Measurements from ENCODE around the gene PPL. TPM values are rescaled to one million over a fixed set of nuclear protein-coding genes. Genes with fewer than 3 reads are reported as not detected.

The PPL gene
- total RNA-seq, 1 donor from 2014 or later = 4.7 TPM

Other genes with a start within 250 kb of the PPL start
- 34.3 TPM for gene NUDT16L1, start 243.6 kb downstream of the PPL start, total RNA-seq (ENCODE audit: unreplicated experiment)
- 43.5 TPM for gene ANKS3, start 202.9 kb downstream of the PPL start, total RNA-seq (ENCODE audit: unreplicated experiment)
- 0.59 TPM for gene DNAAF8, start 202.6 kb downstream of the PPL start, total RNA-seq (ENCODE audit: unreplicated experiment)
- 19.8 TPM for gene ZNF500, start 170.0 kb downstream of the PPL start, total RNA-seq (ENCODE audit: unreplicated experiment)
- gene SEPTIN12, start 148.8 kb downstream of the PPL start, total RNA-seq (ENCODE audit: unreplicated experiment) = 0.96 TPM
- not detected for gene SMIM22, start 141.8 kb downstream of the PPL start, total RNA-seq (ENCODE audit: unreplicated experiment)
- gene ROGDI, start 134.5 kb downstream of the PPL start, total RNA-seq (ENCODE audit: unreplicated experiment) = 113 TPM
- 133 TPM for gene GLYR1, start 89.9 kb downstream of the PPL start, total RNA-seq (ENCODE audit: unreplicated experiment)
- gene UBN1, start 89.7 kb downstream of the PPL start, total RNA-seq (ENCODE audit: unreplicated experiment) = 34.3 TPM
- 3.1 TPM for gene SEC14L5, start 21.2 kb upstream of the PPL start, total RNA-seq (ENCODE audit: unreplicated experiment)
- 9.7 TPM for gene NAGPA, start 96.8 kb upstream of the PPL start, total RNA-seq (ENCODE audit: unreplicated experiment)
- gene C16orf89, start 128.8 kb upstream of the PPL start, total RNA-seq (ENCODE audit: unreplicated experiment) = not detected
- gene ALG1, start 134.7 kb upstream of the PPL start, total RNA-seq (ENCODE audit: unreplicated experiment) = 18.8 TPM
- 12.9 TPM for gene EEF2KMT, start 160.6 kb upstream of the PPL start, total RNA-seq (ENCODE audit: unreplicated experiment)

Measured in glutamatergic neuron (in vitro differentiated cells).